Kidney tubule cell (primary cell): ENCODE data around the gene SF3B1.
"Not testable (repeated sequence)": the region's sequence is repeated elsewhere in the genome, so short reads cannot be mapped to it uniquely, and the experiment has no call there.

Source experiments
- DNase-seq: peaks from one replicate; pipeline ENCODE4 v3.0.0-alpha.2; 2018; ENCODE audit warnings: low spot score

The SF3B1 gene

DNA sequence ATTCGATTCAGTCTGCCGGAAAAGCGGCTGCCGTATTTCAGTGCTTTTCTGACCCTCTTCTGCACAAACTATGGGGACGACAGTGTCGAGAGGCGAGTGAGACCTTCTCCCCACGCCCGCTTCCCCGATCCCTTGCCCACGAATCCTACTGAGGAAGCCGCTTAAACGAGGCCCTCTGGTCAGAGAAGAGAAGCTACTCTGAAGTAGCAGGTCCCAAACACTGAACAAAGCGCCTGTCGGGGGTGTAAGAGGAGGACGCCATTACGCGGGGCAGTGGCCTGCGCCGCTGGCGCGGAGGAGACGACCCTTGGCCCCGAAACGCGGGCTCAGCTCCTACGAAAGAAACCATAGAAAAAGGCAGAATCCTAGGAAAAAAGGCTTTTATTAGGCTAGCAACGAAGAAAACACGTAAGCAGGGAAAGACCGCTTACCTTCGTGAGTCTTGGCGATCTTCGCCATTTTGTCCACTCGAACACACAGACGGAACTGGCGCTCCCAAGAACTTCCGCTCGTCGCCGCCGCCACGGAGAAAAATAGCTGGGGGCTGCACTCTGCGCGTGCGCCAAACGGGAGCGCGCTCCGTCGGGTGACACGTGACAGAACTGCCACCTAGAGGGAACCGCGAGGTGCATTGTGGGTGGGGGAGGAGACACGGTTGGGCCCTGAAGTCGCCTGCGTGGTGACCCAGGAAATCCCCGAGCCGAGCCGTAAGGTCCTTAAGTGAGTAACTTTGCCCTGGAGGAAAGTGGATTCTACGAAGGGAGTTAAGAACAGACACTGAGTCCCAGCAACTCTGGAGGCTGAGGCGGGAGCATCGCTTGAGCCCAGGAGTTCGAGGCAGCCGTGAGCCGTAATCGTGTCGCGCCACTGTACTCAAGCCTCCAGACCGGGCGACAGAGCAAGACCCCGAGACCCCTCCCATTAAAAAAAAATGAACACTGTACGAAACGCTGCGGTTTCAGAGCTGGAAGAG lies at the start of gene SF3B1:
Gene SF3B1 (minus strand): TSS at position 488 of the 973 bp plus-strand sequence. CDS start 29 bp downstream, at position 459.
- DNase-seq: peak; percentile 99

DNA sequence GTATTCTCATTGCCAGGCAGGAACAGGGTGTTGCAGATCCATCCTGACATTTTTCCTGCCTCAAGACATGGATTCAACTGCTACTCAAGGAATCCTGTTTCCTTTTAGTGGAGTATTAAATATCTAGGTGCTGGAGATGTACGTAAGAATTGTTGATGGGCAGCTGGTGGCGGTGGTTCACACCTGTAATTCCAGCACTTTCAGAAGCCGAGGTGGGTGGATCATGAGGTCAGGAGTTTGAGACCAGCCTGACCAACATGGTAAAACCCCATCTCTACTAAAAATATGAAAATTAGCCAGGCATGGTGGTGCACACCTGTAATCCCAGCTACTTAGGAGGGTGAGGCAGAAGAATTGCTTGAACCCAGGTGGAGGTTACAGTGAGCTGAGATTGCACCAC lies 49.4 kb upstream of the SF3B1 start:
- DNase-seq: not testable (repeated sequence)

DNA sequence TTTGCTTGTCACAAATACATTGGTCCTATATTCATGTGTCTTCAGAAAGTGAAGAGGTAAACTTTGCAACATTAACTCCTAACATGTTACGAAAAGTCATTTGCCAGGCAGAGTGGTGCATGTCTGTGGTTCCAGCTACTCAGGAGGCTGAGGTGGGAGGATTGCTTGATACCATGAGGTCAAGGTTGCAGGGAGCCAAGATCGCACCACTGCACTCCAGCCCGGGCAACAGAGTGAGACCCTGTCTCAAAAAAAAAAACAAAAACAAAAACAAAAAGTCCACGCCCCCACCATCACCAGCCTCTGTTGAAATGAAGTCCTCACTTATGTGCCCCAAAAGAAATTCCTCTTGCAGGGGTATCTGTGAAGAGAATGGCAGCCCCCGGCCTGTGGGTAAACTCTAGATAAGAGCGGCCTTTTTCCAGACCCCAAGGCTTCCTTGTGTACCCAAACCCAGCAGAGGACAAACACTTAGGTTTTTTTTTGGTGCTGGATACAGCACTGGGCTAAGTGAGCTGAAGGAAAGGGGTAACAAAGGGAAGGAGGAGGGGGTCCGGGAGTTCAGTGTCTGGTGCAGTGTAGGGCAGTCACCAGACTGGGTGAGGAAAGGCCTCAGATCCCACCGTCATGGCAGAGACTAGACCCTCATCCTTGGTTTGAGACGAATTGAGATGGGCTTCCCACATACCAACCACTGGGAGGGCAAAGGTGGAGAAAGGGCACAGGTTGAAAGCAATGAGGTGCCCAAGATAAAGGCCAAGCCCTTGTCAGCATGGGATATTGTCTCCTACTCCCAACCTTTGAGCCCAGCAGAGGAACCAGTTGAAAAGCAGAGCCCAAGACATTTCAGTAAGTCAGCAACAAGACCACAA lies 45.6 kb upstream of the SF3B1 start:
- DNase-seq: no peak

- no peak for DNase-seq
Observed at GRCh38 chr2:197477797-197478196, 43.0 kb upstream of the SF3B1 start.

DNA sequence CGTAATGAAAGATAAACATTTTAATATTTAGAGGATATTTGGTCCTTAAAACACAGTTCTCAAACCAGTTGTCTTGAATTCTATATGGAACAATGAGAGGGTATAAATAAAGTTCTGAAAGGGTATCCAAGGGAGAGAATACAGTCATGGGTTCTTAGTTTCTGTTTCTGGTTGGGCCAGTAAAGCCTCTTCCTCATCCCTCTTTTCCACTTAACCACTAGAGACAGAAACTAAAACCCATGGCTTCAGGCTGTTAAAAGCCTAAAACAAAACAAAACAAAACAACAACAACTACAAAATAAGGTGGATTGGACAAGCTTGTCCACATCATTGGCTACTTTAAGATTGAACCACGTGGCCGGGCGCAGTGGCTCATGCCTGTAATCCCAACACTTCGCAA lies 37.3 kb upstream of the SF3B1 start:
- DNase-seq: no peak

- no peak for DNase-seq
Observed at GRCh38 chr2:197464175-197464574, 29.3 kb upstream of the SF3B1 start.

GRCh38 chr2:197461057-197461456 lies 26.2 kb upstream of the SF3B1 start:
- DNase-seq: no peak

- DNase-seq: no peak
Observed at GRCh38 chr2:197460649-197461048, 25.8 kb upstream of the SF3B1 start.

DNA sequence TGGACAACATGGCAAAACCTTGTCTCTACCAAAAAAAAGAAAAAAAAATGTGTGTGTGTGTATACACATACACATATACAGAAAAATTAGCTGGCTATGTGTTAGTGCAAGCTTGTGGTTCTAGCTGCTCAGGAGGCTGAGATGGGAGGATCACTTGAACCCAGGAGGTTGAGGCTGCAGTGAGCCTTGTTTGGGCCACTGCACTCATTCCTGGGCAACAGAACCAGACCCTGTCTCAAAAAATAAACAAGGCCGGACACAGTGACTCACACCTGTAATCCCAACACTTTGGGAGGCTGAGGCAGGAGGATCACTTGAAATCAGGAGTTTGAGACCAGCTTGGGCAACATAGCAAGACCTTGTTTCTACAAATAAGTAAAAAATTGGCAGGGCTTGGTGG lies 20.6 kb upstream of the SF3B1 start:
- DNase-seq: no peak

- no peak for DNase-seq
Observed at GRCh38 chr2:197454923-197455322, 20.1 kb upstream of the SF3B1 start.

GRCh38 chr2:197453914-197454398 lies 19.1 kb upstream of the SF3B1 start:
- DNase-seq: peak; percentile 94

GRCh38 chr2:197453123-197453913 lies 18.5 kb upstream of the SF3B1 start, which contains the start of gene COQ10B:
Gene COQ10B, plus strand, starts transcription at chr2:197453552. Its CDS starts 9 bp downstream, at chr2:197453561.
- DNase-seq: peak; percentile 100

- DNase-seq: no peak
Observed at GRCh38 chr2:197452754-197453122, 17.9 kb upstream of the SF3B1 start.

GRCh38 chr2:197450935-197451358 lies 16.1 kb upstream of the SF3B1 start:
- DNase-seq: not testable (repeated sequence)

DNA sequence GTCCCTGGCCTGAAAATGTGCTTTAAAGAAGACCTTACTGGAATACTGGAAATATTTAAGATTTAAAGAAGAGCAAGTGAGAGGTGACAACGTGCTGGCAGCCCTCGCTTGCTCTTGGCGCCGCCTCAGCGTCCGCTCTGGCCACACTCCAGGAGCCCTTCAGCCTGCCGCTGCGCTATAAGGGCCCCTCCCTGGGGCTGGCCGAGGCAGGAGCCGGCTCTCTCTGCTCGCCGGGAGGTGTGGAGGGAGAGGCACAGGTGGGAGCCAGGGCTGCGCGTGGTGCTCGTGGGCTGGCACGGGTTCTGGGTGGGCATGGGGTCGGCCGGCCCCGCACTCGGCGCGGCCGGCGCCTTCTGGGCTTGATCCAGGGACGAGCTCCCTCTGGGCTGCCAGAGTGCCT lies 15.6 kb upstream of the SF3B1 start:
- DNase-seq: no peak

- DNase-seq: no peak
Observed at GRCh38 chr2:197446844-197447243, 12.0 kb upstream of the SF3B1 start.

DNA sequence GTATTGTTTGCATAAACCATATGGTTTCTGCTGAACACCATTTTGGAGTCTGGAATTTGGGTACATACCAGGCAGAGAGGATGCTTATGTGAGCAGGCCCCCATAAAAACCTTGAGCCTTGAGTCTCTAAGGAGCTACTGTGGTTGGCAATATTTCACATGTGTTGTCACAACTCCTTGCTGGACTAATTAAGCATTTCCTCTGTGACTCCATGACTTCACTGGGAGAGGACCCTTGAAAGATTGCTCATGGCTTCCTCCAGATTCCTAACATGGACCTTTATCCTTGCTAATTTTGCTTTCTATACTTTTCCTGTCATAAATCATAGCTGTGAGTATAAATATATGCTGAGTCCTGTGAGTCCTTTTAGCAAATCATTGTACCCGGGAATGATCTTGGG lies 10.9 kb upstream of the SF3B1 start:
- DNase-seq: no peak

DNA sequence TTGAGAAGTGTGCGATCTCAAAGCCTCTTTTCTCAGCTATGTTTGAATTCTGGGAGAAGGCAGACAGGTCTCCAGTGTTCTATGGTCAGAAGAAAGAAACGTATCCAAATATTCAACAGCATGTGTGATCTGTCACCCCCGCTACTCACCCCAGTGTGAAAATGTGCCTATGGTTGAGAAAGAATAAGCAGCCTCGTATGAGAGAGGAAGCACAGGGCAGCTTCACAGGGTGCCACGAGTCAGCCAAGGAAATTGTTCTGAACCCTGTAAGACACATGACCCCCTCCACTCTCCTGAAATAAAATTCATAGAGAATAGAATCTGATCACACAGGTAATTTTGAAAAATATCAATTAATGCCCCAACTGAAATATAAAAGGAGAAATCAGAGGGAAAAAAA lies 8.0 kb upstream of the SF3B1 start:
- DNase-seq: no peak

DNA sequence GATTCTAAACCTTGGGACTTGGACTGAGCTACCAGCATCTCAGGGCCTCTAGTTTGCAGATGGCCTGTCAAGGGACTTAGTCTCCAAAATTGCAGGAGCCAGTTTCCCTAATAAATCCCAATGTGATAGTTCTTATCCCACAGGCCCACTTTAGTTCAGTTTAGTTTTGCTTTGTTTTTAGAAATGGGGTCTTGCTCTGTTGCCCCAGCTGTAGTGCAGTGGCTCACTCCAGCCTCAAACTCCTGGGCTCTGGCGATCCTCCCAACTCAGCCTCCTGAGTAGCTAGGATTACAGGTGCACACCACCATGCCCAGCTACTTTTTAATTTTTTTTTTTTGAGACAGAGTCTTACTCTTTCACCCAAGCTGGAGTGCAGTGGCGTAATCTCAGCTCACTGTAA lies 2.6 kb upstream of the SF3B1 start:
- DNase-seq: no peak

DNA sequence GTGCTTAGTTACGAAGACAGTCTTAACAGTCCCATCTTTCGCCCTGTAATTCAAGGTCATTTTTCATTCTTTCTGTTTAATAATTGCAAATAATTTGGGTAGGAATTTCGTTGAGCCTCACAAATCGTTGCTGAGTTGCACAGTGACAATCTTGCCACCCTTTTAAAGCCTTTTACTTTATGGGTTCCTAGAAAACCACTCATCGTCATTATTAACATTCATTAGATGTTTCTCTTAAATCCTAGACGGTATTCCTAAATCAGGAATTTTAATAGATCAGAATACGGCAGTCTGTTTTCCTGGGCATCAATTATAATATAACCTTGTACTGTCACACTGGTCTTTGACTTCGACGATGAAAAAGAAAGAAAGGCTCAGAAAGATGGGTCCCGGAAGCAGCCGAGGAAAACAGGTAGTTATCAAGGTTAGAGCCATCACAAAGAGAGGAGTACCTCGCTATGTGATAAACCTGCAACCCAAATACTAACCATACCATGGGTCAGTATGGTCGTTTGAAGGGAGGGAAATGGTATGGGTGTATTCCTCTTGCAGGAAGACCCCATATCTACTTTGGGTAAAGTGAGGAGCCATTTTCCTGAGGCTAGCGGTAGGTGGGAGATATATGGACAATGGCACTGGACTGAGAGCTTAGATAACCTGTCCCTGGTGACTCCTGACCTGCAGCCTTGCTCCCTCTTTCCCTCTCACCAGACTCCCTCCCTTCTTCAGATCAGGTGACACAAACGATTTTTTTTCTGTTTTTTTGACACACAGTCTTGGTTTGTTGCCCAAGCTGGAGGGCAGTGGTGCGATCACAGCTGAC lies 981 bp upstream of the SF3B1 start:
- DNase-seq: peak; percentile 17
